Glutamatergic neuron (in vitro differentiated cells): ENCODE results near the gene LIPC. TPM values are rescaled to one million over a fixed set of nuclear protein-coding genes. Genes with fewer than 3 reads are reported as not detected.

Experiments
- DNase-seq: peaks from one replicate; pipeline ENCODE4 v3.0.0; 2022
- H3K27ac Mint-ChIP-seq: one replicate; pipeline ENCODE4 v1.8.0; 2020; ENCODE audit warnings: mild to moderate bottlenecking, mixed read lengths, inconsistent platforms; ENCODE audit not compliant: unreplicated experiment
- H3K27me3 Mint-ChIP-seq: one replicate; pipeline ENCODE4 v1.8.0; 2020; ENCODE audit warnings: mild to moderate bottlenecking, moderate library complexity, mixed read lengths, inconsistent platforms; ENCODE audit not compliant: unreplicated experiment
- H3K36me3 Mint-ChIP-seq: one replicate; pipeline ENCODE4 v1.8.0; 2020; ENCODE audit warnings: mild to moderate bottlenecking, mixed read lengths, inconsistent platforms; ENCODE audit not compliant: unreplicated experiment
- H3K4me1 Mint-ChIP-seq: one replicate; pipeline ENCODE4 v1.8.0; 2020; ENCODE audit warnings: mild to moderate bottlenecking, low read depth, mixed read lengths, inconsistent platforms; ENCODE audit not compliant: unreplicated experiment
- H3K4me3 Mint-ChIP-seq: one replicate; pipeline ENCODE4 v1.8.0; 2020; ENCODE audit warnings: mild to moderate bottlenecking, mixed read lengths, inconsistent platforms; ENCODE audit not compliant: unreplicated experiment
- H3K9me3 Mint-ChIP-seq: one replicate; pipeline ENCODE4 v1.8.0; 2020; ENCODE audit warnings: mild to moderate bottlenecking, moderate library complexity, mixed read lengths, inconsistent platforms; ENCODE audit not compliant: unreplicated experiment
- CTCF ChIP-seq: fragments of 200-600 bp; sonication (generic); IDR thresholded peaks from one replicate; pipeline ENCODE4 v1.5.0; 2021; ENCODE audit not compliant: partially characterized antibody, unreplicated experiment
- total RNA-seq: library from RNA; stranded (reverse); fragmentation: NEBNext Ultra II Directional; extraction: Animal tissue kit (Norgen Biotek cat#: 25700); gene quantifications from one replicate; pipeline ENCODE4 v1.2.1, GENCODE V29; 2021; ENCODE audit not compliant: unreplicated experiment

The LIPC gene
- total RNA-seq, 1 donor from 2014 or later = not detected

- Mint-ChIP-seq H3K27ac (no peak overlapping the region), H3K4me1 (peaks cover 20% of the 10 kb centered on the region), H3K27me3 (no peaks in the 10 kb centered on the region), H3K36me3 (no peaks in the 10 kb centered on the region), H3K4me3 (no peak overlapping the region), H3K9me3 (no peaks in the 10 kb centered on the region)
- no peak for DNase-seq
- no peak for TF ChIP-seq CTCF
These were observed 12.3 kb downstream of the LIPC start for GRCh38 chr15:58444056-58444455.

GRCh38 chr15:58444658-58445332, 13.0 kb downstream of the LIPC start:
- Mint-ChIP-seq H3K27ac (no peak overlapping the region), H3K36me3 (no peaks in the 10 kb centered on the region), H3K4me1 (peaks cover 19% of the 10 kb centered on the region), H3K9me3 (no peaks in the 10 kb centered on the region), H3K4me3 (no peak overlapping the region), H3K27me3 (no peaks in the 10 kb centered on the region)
- TF ChIP-seq CTCF = no peak
- no peak for DNase-seq

- no peak overlapping the region for H3K27ac Mint-ChIP-seq
- no peak for TF ChIP-seq CTCF
- H3K27me3 Mint-ChIP-seq = no peaks in the 10 kb centered on the region
- H3K36me3 Mint-ChIP-seq = no peaks in the 10 kb centered on the region
- no peak overlapping the region for H3K4me3 Mint-ChIP-seq
- peaks cover 9% of the 10 kb centered on the region for H3K4me1 Mint-ChIP-seq
- DNase-seq = no peak
- no peaks in the 10 kb centered on the region for H3K9me3 Mint-ChIP-seq
These were observed 14.1 kb downstream of the LIPC start for GRCh38 chr15:58445865-58446264.

- Mint-ChIP-seq H3K27me3 (no peaks in the 10 kb centered on the region), H3K9me3 (no peaks in the 10 kb centered on the region), H3K36me3 (no peaks in the 10 kb centered on the region), H3K27ac (no peak overlapping the region), H3K4me3 (no peak overlapping the region), H3K4me1 (peaks cover 6% of the 10 kb centered on the region)
- DNase-seq = no peak
- no peak for TF ChIP-seq CTCF
These were observed 14.7 kb downstream of the LIPC start for GRCh38 chr15:58446521-58446920.

GRCh38 chr15:58447271-58448010, 15.7 kb downstream of the LIPC start:
- Mint-ChIP-seq H3K4me1 (no peaks in the 10 kb centered on the region), H3K27ac (no peak overlapping the region), H3K9me3 (no peaks in the 10 kb centered on the region), H3K36me3 (no peaks in the 10 kb centered on the region), H3K27me3 (no peaks in the 10 kb centered on the region), H3K4me3 (no peak overlapping the region)
- DNase-seq = no peak
- TF ChIP-seq CTCF = no peak
